Measurements from ENCODE around the gene MAGOH. TPM values are rescaled to one million over a fixed set of nuclear protein-coding genes. Genes with fewer than 3 reads are reported as not detected.
A peak's percentile ranks its signal among the peaks of the same experiment; 100 is the strongest.
"Not testable (repeated sequence)": the region's sequence is repeated elsewhere in the genome, so short reads cannot be mapped to it uniquely, and the experiment has no call there.

Gene MAGOH
- 98.5 TPM for polyA plus RNA-seq

DNA sequence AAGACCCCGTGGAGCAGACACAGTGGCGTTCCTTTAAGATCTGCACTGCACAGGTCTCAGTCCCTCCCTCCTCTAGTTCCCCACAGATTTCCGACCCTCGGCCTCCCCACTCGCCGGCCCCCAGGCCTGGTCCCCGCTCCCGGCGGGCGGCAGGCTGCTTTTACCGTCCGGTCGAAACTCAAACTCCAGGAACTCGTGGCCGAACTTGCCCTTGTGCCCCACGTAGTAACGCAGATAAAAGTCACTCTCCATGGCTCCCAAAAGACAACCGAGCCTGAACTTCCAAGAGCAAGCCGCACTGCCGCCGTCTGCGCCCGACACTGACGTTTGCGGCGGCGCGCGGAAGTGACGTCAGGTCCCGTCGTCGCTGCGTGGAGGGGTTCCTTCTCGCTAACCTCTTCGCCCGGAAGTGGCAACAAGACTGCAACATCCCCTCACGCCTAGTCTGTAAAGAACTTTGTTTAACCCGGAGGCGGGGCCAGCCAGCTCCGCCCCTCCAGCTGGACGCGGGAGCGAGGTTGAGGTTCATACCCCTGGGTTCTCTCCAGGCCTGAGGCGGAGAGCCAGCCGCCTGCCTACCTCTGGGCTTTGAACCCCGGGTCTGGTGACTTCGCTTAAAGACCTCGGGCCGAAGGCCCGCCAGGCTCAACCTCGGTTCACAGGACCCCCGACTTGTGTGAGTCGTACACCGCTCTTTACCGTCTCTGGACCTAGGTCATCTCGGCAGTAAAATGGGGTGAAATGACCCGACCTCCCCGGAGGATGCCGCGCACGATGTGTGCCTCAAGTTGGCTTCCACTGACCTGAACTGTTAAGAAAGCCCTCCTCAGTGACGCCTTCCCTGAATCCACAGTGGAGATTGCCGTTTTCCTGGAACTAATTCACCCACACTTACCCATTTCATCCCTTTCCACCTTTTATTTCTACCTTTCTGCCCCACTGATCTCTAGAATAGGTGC lies at the start of gene MAGOH:
Gene MAGOH, minus strand, starts transcription at position 322 of the 959 bp plus-strand sequence. Its CDS starts 70 bp downstream, at position 252.
- Mint-ChIP-seq H3K27me3 (no peaks in the 10 kb centered on the region), H3K27ac (peak within 1 kb of the TSS; percentile 96 to 99 (median 99)), H3K36me3 (peaks cover 3% of the 10 kb centered on the region), H3K4me3 (peak within 1 kb of the TSS; percentile 96 to 99 (median 98)), H3K4me1 (peaks cover 16 to 27% (median 19%) of the 10 kb centered on the region in 3 donors), H3K9me3 (no peaks in the 10 kb centered on the region)

DNA sequence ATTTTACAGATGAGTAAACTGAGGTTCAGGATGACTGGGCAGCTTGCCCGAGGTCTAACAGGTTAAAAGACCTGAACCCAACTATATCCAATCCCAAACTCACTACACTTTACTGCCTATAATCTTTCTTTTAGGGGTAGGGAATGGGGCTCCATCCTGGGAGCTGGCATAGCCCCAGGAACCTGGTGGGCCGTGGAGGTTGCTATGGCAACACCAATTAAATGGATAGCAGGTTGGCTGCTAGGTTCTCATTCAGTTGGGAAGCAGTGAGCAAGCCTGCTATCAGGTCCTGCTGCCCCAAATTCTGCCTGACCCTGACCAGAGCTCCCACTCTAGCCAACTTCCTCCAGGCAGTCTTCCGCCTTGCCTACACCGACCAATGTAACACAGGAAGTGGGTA lies 48.6 kb upstream of the MAGOH start:
- no peak overlapping the region for H3K27ac Mint-ChIP-seq
- no peaks in the 10 kb centered on the region for H3K27me3 Mint-ChIP-seq
- no peaks in the 10 kb centered on the region for H3K9me3 Mint-ChIP-seq
- no peak overlapping the region for H3K4me3 Mint-ChIP-seq
- peaks cover 0 to 1% (median 0%) of the 10 kb centered on the region in 3 donors for H3K4me1 Mint-ChIP-seq
- peaks cover 7% of the 10 kb centered on the region for H3K36me3 Mint-ChIP-seq

DNA sequence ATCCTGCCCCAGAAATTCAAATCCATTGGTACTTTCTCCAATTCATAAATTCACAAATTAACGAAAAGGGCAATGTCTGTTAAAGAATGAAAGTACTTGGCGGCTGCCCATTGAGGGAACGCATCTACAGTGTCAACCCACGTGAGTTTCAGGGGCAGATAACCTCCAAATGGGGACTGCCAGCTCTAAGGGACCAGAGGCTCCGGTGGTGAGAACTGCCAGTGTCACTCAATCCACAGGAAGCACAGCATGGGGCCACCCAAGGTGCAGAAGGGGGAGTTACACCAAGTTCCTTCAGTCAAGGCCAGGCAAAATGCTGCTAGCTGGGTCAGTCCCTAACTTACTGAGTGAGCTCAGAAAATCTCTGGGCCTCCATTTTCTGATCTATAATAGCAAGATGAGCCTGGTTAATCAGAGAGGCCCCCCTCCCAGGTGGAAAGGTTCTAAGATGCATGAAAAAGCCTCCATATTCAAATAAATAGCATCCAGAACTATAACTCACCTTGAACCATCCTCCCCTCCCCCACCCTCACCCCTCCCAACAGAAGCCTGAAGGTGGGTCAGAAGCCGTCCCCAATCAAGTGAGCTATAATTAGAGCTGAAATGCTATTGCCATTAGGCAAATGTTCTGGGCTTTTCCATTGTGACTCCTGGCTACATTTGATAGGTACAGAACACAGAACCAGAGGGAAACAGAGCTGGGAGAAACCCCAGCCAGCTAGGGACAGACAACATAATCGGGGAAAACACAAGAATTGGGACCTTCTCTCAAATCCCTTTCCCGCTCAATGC lies 47.8 kb upstream of the MAGOH start:
- Mint-ChIP-seq H3K4me1 (no peaks in the 10 kb centered on the region), H3K4me3 (no peak overlapping the region), H3K27me3 (no peaks in the 10 kb centered on the region), H3K9me3 (no peaks in the 10 kb centered on the region), H3K36me3 (peaks cover 6% of the 10 kb centered on the region), H3K27ac (no peak overlapping the region)

DNA sequence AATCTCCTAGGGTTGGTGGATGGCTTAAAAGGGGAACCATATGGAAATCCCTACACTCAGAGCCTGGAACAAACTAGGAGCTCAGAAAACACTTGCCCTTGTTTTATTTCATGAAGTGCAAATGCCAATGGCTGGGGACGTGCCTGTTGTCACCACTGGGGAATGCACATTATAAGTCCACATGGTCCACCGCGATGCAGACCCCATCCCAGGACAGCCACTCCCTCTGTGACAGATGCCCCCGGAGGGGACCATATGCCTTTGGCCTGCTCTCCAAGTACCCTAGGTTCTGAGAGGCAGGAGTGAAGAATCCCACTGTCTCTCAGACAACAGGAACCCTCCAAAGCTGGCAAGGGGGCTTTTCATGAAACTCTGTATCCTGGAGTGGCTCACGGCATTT lies 47.2 kb upstream of the MAGOH start:
- Mint-ChIP-seq H3K27ac (no peak overlapping the region), H3K36me3 (peaks cover 6% of the 10 kb centered on the region), H3K27me3 (no peaks in the 10 kb centered on the region), H3K4me1 (no peaks in the 10 kb centered on the region), H3K9me3 (no peaks in the 10 kb centered on the region), H3K4me3 (no peak overlapping the region)

DNA sequence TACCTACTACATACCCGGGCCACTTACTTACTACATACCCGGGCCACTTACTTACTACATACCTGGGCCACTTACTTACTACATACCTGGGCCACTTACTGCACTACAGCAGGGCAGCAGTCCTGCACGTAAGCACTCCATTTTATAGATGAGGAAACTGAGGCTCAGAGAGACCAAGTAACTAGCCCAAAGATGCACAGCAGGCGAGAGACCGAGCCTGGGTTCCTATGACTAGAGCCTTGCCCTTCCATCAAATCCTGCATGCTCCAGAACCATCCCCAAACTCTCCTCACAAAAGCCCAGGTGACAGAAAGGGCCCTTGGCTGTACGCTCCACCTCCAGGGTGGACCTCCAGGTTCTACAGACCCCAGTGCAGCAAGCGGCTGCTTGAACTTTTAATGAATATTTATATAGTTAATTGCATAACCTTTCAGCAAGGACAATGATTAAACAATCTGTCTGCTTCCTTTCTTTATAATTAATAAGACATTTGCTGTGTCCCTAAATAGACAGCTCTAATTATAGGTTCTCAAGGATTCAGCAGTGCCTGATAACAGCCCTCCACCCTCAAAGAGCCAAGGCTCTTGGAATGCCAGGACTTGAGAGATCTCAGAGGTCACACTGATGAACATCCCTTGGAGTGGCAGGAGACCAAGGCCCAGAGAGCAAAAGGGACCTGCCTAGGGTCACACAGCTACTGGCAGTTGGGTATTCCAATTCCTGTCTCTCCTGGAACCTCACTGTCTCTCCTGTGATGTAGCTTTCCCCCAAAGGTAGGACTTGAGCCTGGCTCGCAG lies 46.1 kb upstream of the MAGOH start:
- Mint-ChIP-seq H3K27me3 (no peaks in the 10 kb centered on the region), H3K27ac (no peak overlapping the region), H3K36me3 (peaks cover 6% of the 10 kb centered on the region), H3K4me3 (no peak overlapping the region), H3K4me1 (no peaks in the 10 kb centered on the region), H3K9me3 (no peaks in the 10 kb centered on the region)

DNA sequence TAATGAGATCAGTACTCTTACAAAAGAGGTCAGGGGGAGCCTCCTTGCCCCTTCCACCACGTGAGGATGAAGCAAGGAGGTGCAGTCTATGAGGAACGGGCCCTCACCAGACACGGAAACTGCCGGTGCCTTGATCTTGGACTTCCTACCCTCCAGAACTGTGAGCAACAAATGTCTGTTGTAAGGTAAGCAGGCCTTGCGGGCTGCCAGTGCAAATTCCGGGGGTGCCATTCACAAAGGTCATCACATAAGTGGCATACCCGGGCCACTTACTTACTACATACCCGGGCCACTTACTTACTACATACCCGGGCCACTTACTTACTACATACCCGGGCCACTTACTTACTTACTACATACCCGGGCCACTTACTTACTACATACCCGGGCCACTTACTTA lies 44.8 kb upstream of the MAGOH start:
- H3K9me3 Mint-ChIP-seq, H3K4me1 Mint-ChIP-seq, H3K4me3 Mint-ChIP-seq, H3K27ac Mint-ChIP-seq, H3K36me3 Mint-ChIP-seq, H3K27me3 Mint-ChIP-seq: not testable (repeated sequence)

DNA sequence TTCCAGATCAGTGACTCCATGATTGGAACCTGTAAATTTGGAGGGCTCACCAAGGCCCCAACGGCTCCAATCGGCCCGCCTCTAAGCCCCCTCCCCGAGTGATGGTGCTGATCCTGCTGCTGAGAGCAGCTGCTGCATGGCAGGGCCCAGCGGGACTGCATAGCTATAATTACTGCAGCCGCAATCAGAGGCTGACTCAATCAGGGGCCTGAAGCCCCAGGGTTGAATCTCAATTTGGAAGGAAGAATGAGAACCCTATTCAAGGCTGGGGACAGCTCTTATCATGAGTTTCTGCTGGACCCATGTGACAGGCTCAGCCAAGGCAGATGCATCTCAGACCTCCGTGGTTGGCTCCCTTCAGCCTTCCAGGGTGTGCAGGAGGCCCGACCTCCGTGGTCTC lies 42.8 kb upstream of the MAGOH start:
- Mint-ChIP-seq H3K4me1 (peaks cover 0 to 3% (median 0%) of the 10 kb centered on the region in 3 donors), H3K27ac (peak overlapping the region in 2 of 3 donors; percentile 39 to 64), H3K9me3 (no peaks in the 10 kb centered on the region)

DNA sequence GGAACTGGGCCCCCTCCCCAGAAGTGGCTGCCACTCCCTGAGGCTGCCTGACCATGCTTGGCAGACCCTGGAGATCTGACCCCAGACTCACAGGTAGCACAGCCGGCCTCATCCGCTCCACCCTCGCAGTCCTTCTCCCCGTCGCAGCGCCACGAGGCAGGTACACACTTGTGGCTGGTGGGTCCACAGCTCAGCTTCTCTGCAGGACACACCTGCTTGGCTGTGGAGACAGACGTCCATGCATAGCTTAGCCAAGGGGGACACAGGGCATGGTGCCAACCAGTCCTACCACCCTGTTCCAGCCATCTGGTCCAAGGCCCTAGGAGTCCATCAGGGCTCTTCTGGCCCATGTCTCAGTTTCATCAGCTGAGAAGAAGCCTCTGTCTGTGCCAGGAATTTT lies 42.2 kb upstream of the MAGOH start:
- Mint-ChIP-seq H3K4me3 (no peak overlapping the region), H3K9me3 (no peaks in the 10 kb centered on the region), H3K4me1 (peaks cover 0 to 3% (median 0%) of the 10 kb centered on the region in 3 donors), H3K36me3 (peaks cover 2% of the 10 kb centered on the region), H3K27me3 (no peaks in the 10 kb centered on the region), H3K27ac (no peak overlapping the region)

More for the DNA sequence above, 42.8 kb upstream of the MAGOH start:
- Mint-ChIP-seq H3K27me3 (no peaks in the 10 kb centered on the region), H3K4me3 (no peak overlapping the region), H3K36me3 (peaks cover 2% of the 10 kb centered on the region)

DNA sequence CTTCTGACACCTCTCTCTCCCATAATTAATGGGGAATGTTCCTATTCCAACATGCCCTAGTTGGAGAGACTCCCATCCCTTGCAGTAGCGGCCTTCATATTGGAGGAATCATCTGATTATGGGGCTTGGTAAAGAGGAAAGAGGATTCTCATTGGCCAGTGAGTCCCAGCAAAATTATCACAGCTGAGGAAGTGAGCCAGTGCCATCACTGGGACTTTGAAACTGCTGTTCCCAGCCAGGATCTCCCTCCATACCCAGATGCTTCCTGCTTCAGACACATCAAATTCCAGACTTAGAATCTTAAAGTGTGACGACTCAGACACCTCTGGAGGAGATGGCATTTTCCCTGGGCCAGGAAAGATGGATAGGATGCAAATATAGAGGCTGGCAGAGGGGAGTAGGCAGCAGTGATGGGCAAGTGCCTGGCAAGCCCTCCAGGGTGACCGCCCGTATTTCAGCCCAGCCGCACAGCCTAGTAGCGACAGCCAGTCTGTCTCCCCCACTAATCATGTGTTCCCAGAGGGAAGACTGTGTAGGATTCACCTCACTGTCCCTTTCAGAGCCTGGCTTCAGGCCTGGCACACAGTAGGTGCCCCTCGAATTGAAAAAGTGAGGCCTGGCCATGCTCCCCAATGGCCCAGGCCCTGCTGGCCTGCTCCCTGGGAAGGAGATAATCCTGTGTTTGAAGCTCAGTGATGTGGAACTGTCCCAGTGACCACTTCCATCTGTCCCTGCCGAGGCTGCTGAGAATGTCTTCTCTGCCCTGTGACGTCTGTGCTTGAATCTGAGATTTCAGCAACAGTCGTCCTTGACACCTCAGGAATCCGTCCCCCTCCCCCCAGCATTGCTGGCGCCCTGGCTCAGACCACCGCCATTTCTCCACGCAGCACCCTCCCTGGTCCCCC lies 41.2 kb upstream of the MAGOH start:
- H3K4me1 Mint-ChIP-seq, result peaks cover 0 to 3% (median 0%) of the 10 kb centered on the region in 3 donors
- H3K36me3 Mint-ChIP-seq, result peaks cover 2% of the 10 kb centered on the region
- H3K27me3 Mint-ChIP-seq, result no peaks in the 10 kb centered on the region
- H3K27ac Mint-ChIP-seq, result no peak overlapping the region
- no peak overlapping the region for H3K4me3 Mint-ChIP-seq
- no peaks in the 10 kb centered on the region for H3K9me3 Mint-ChIP-seq

DNA sequence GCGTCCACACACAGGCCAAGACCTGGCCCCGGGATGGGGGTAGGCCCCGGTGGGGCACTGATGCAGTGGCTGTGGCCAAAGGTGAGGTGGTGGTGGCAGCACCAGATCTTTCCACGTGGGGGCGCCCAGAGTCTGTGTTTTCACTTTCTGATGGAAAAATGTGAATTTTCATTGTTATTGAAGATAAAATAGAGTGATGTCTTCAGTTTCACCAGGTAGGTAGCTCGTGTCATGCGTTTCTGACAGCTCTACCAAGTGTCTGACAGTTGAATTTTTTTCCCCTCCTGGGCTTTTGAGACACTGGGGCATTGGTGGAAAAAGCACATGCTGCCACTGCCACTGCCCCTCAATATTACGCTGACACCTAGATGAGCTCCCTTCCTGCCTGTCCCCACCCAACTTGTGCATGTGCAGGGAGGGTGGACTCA lies 40.0 kb upstream of the MAGOH start:
- Mint-ChIP-seq H3K36me3 (peaks cover 2% of the 10 kb centered on the region), H3K27me3 (no peaks in the 10 kb centered on the region), H3K4me1 (peaks cover 0 to 3% (median 0%) of the 10 kb centered on the region in 3 donors), H3K9me3 (no peaks in the 10 kb centered on the region), H3K4me3 (peak overlapping the region in 1 of 4 donors; percentile 45), H3K27ac (no peak overlapping the region)

DNA sequence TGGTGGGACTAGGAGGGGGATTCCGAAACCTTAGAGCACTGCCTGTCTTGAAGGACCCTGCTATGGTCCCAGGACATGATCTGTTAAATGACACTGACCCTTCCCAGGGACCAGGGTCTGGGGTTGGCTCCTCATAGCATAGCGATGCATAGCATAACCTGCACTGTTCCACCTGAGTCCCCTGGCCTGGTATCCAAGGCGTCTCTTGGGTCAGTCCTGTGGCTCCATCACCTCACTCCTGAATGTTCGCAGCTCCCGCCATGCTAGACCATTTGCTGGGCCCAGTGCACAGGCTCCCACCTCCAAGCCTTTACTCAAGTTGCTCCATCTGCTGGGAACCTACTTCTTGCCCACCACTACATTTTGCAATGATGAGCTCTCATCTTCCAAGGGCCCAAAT lies 39.0 kb upstream of the MAGOH start:
- Mint-ChIP-seq H3K36me3 (peaks cover 2% of the 10 kb centered on the region), H3K4me3 (no peak overlapping the region), H3K27ac (peak overlapping the region in 1 of 3 donors; percentile 76), H3K4me1 (peaks cover 0 to 3% (median 0%) of the 10 kb centered on the region in 3 donors), H3K27me3 (no peaks in the 10 kb centered on the region), H3K9me3 (no peaks in the 10 kb centered on the region)

DNA sequence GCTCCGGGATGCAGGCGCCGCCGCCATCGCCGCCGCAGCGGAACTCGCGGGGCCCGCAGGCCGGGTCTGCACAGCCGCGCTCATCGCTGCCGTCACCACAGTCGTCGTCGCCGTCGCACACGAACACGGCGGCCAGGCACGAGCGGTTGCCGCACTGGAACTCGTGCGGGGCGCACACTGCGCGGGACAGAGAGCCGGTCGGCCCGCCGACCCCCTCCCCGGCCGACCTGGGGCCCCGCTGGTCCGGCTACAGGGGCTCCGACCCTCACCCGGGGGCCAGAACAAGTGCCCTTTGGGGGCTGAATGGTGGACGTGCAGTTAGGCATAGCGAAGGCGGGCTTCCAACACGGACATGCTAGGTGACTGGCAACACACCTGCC lies 38.6 kb upstream of the MAGOH start:
- Mint-ChIP-seq H3K9me3 (no peaks in the 10 kb centered on the region), H3K27ac (no peak overlapping the region), H3K4me3 (no peak overlapping the region), H3K27me3 (no peaks in the 10 kb centered on the region), H3K4me1 (peaks cover 0 to 3% (median 0%) of the 10 kb centered on the region in 3 donors), H3K36me3 (peaks cover 2% of the 10 kb centered on the region)

DNA sequence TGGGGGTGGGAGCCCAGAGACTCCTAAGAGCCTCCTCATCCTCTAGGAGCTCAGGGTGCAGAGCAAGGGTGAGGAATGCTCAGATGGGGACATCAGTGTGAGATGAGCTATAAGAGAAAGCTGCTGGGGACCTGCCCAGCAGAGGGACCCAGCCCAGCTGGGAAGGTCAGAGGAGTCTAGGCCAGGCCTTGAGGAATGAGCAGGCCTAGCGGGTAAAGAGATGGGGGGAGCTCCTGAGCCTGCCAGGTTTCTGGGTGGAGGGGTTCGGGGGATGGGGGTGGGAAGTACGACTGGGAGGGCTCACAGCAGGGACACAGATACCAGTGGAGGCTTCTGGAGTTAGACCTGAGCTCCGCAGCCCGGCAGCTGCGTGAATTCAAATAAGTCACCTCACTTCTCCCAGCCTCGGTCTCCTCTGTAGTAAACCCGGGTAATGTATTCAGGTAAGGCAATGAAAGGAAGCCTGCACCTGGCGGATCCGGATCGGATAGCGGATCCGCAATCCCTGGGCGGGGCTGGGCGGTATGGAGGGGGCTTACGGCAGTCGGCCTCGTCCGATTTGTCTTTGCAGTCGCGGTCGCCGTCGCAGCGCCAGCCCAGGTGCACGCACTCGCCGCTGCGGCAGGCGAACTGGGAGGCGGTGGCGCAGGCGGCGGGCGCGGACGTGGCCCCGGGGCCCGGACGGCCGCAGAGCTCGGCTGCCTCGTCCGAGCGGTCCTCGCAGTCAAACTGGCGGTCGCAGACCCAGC lies 38.0 kb upstream of the MAGOH start:
- Mint-ChIP-seq H3K9me3 (no peaks in the 10 kb centered on the region), H3K27me3 (no peaks in the 10 kb centered on the region), H3K4me1 (peaks cover 0 to 3% (median 0%) of the 10 kb centered on the region in 3 donors), H3K27ac (no peak overlapping the region), H3K4me3 (no peak overlapping the region), H3K36me3 (no peaks in the 10 kb centered on the region)

Measured in IgD-negative memory B cell (primary cell).